WTC11 (cell line): Measurements from ENCODE around the gene BORCS8.

Experiments used
- TF ChIP-seq, protein P1 (sequence below): fragments of 200-600 bp; IDR thresholded peaks from 2 replicates; pipeline ENCODE4 v1.8.0; 2022; ENCODE audit warnings: antibody characterized with exemption
- TF ChIP-seq, protein P2 (sequence below): sonication (generic); formaldehyde crosslinking; IDR thresholded peaks from 2 replicates; pipeline ENCODE4 v1.8.1; 2023; ENCODE audit warnings: mild to moderate bottlenecking, missing genetic modification reagents, moderate library complexity

DNA sequence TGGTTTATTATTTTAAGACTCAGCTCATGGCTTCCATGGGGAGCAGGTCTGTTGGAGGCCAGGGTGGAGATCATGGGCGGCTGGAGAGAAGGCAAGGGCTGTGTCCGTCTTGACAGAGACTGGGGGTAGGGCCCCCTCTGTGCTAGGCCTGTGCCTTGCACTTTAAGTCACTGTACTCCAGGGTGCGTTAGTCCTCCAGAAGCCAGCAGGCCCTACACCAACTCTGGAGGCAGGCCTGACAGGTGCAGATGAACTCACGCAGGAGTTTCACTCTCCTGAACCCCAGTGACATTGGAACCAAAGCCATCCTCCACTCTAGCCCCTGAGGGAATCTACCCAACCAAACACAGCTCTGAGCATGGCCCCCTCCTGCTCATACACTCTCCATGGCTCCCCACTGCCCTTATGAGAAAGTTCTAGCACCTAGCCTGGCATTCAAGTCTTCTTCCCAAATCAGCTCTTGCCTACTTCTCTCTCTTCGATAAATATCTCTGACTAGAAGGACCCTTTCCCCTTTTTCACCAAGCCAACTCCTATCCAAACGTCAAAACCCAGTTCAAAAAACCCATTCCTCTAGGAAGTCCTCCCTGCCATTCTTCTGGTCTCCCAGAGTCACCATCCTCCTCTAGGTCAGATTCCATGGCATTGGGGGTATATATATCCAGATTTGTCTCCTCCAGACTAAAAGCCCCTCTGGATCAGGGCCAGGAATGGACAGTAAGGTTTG is 37.0 kb downstream of the BORCS8 start:
- TF ChIP-seq, protein P1, sequence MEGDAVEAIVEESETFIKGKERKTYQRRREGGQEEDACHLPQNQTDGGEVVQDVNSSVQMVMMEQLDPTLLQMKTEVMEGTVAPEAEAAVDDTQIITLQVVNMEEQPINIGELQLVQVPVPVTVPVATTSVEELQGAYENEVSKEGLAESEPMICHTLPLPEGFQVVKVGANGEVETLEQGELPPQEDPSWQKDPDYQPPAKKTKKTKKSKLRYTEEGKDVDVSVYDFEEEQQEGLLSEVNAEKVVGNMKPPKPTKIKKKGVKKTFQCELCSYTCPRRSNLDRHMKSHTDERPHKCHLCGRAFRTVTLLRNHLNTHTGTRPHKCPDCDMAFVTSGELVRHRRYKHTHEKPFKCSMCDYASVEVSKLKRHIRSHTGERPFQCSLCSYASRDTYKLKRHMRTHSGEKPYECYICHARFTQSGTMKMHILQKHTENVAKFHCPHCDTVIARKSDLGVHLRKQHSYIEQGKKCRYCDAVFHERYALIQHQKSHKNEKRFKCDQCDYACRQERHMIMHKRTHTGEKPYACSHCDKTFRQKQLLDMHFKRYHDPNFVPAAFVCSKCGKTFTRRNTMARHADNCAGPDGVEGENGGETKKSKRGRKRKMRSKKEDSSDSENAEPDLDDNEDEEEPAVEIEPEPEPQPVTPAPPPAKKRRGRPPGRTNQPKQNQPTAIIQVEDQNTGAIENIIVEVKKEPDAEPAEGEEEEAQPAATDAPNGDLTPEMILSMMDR = no peak
- TF ChIP-seq, protein P2, sequence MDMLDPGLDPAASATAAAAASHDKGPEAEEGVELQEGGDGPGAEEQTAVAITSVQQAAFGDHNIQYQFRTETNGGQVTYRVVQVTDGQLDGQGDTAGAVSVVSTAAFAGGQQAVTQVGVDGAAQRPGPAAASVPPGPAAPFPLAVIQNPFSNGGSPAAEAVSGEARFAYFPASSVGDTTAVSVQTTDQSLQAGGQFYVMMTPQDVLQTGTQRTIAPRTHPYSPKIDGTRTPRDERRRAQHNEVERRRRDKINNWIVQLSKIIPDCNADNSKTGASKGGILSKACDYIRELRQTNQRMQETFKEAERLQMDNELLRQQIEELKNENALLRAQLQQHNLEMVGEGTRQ = no peak
